GM23338 (cell line): ENCODE results near the gene CYTH1. TPM values are rescaled to one million over a fixed set of nuclear protein-coding genes. Genes with fewer than 3 reads are reported as not detected.

Source experiments
- ATAC-seq: fragments of 200-7000 bp; cut with Tn5 transposase; 3 replicates; pipeline ENCODE4 v1.9.1; 2020
- DNase-seq: peaks from one replicate; pipeline ENCODE4 v3.0.0-alpha.2; 2015; ENCODE audit warnings: low spot score
- H2AFZ ChIP-seq: fragments of 200-600 bp; sonication (generic); 2 replicates; pipeline ENCODE4 v1.8.0; 2016; ENCODE audit warnings: antibody characterized with exemption, mild to moderate bottlenecking, moderate library complexity
- H3F3A ChIP-seq: fragments of 200-600 bp; sonication (generic); replicated peaks from 2 replicates; pipeline ENCODE4 v1.8.0; 2017; ENCODE audit warnings: antibody characterized with exemption, mixed run types, low read depth
- H3K27ac ChIP-seq: fragments of 200-600 bp; sonication (generic); 2 replicates; pipeline ENCODE4 v1.6.1; 2016; ENCODE audit warnings: low read depth
- H3K27me3 ChIP-seq: fragments of 200-600 bp; sonication (generic); 2 replicates; pipeline ENCODE4 v1.8.0; 2016; ENCODE audit warnings: mild to moderate bottlenecking, mixed run types, moderate library complexity; ENCODE audit not compliant: insufficient read depth
- H3K36me3 ChIP-seq: fragments of 200-600 bp; sonication (generic); 2 replicates; pipeline ENCODE4 v1.8.0; 2016; ENCODE audit warnings: mild to moderate bottlenecking; ENCODE audit not compliant: insufficient read depth
- H3K4me1 ChIP-seq: fragments of 200-600 bp; sonication (generic); 2 replicates; pipeline ENCODE4 v1.8.0; 2016; ENCODE audit warnings: mild to moderate bottlenecking, moderate library complexity; ENCODE audit not compliant: insufficient read depth
- H3K4me2 ChIP-seq: fragments of 200-600 bp; sonication (generic); 2 replicates; pipeline ENCODE4 v1.7.1; 2017; ENCODE audit warnings: mixed run types
- H3K4me3 ChIP-seq: fragments of 200-600 bp; sonication (generic); 2 replicates; pipeline ENCODE4 v1.6.1; 2016; ENCODE audit warnings: mixed run types
- H3K79me2 ChIP-seq: fragments of 200-600 bp; sonication (generic); replicated peaks from 2 replicates; pipeline ENCODE4 v1.8.0; 2017; ENCODE audit warnings: mild to moderate bottlenecking; ENCODE audit not compliant: insufficient read depth
- H3K9me2 ChIP-seq: fragments of 200-600 bp; sonication (generic); 2 replicates; pipeline ENCODE4 v1.8.0; 2017; ENCODE audit not compliant: insufficient read depth
- H4K20me1 ChIP-seq: fragments of 200-600 bp; sonication (generic); replicated peaks from 2 replicates; pipeline ENCODE4 v1.8.0; 2017; ENCODE audit warnings: mild to moderate bottlenecking; ENCODE audit not compliant: insufficient read depth
- H3K27ac Mint-ChIP-seq: 2 replicates; pipeline ENCODE4 v1.8.0; 2020; ENCODE audit warnings: inconsistent platforms, mild to moderate bottlenecking, moderate library complexity, mixed read lengths
- H3K27me3 Mint-ChIP-seq: 3 replicates; pipeline ENCODE4 v1.8.0; 2022; ENCODE audit warnings: low read depth, mild to moderate bottlenecking, moderate library complexity, mixed read lengths, inconsistent platforms; ENCODE audit not compliant: insufficient read depth, poor library complexity
- H3K36me3 Mint-ChIP-seq: 3 replicates; pipeline ENCODE4 v1.8.0; 2021; ENCODE audit warnings: low read depth, mild to moderate bottlenecking, inconsistent platforms, moderate library complexity, mixed read lengths
- H3K4me1 Mint-ChIP-seq: 3 replicates; pipeline ENCODE4 v1.8.0; 2020; ENCODE audit warnings: mild to moderate bottlenecking, inconsistent platforms, mixed read lengths
- H3K4me3 Mint-ChIP-seq: 3 replicates; pipeline ENCODE4 v1.8.0; 2021; ENCODE audit warnings: moderate library complexity, mild to moderate bottlenecking, inconsistent platforms, mixed read lengths
- H3K9me3 Mint-ChIP-seq: 3 replicates; pipeline ENCODE4 v1.8.0; 2020; ENCODE audit warnings: moderate library complexity, mild to moderate bottlenecking, inconsistent platforms, mixed read lengths
- CREB1 ChIP-seq: fragments of 250-450 bp; sonication (Bioruptor Pico); IDR thresholded peaks from 2 replicates; pipeline ENCODE4 v1.5.0; 2020; ENCODE audit warnings: low read depth, mild to moderate bottlenecking, moderate library complexity
- ETS1 ChIP-seq: IDR thresholded peaks from 2 replicates; pipeline ENCODE4 v1.6.1; 2016; ENCODE audit warnings: antibody characterized with exemption
- EZH2 ChIP-seq: fragments of 200-600 bp; sonication (generic); IDR thresholded peaks from one replicate; pipeline ENCODE4 v1.8.0; 2017; ENCODE audit warnings: antibody characterized with exemption, mild to moderate bottlenecking, low read depth; ENCODE audit not compliant: unreplicated experiment
- EZH2phosphoT487 ChIP-seq: fragments of 200-600 bp; sonication (generic); IDR thresholded peaks from one replicate; pipeline ENCODE4 v1.8.1; 2018; ENCODE audit warnings: antibody characterized with exemption; ENCODE audit not compliant: unreplicated experiment
- JUNB ChIP-seq: IDR thresholded peaks from one replicate; pipeline ENCODE4 v1.6.1; 2016; ENCODE audit warnings: antibody characterized with exemption; ENCODE audit not compliant: unreplicated experiment
- NANOG ChIP-seq: IDR thresholded peaks from 2 replicates; pipeline ENCODE4 v1.6.1; 2016; ENCODE audit warnings: antibody characterized with exemption, borderline replicate concordance
- POLR2AphosphoS5 ChIP-seq: IDR thresholded peaks from 2 replicates; pipeline ENCODE4 v1.6.1; 2016; ENCODE audit warnings: antibody characterized with exemption, low read depth
- REST ChIP-seq: IDR thresholded peaks from one replicate; pipeline ENCODE4 v1.6.1; 2018; ENCODE audit warnings: antibody characterized with exemption; ENCODE audit not compliant: unreplicated experiment
- STAT1 ChIP-seq: IDR thresholded peaks from one replicate; pipeline ENCODE4 v1.6.1; 2016; ENCODE audit warnings: antibody characterized with exemption; ENCODE audit not compliant: unreplicated experiment
- ZNF114 ChIP-seq: fragments of 250-450 bp; sonication (Bioruptor Pico); IDR thresholded peaks from 2 replicates; pipeline ENCODE4 v1.5.0; 2020; ENCODE audit warnings: mild to moderate bottlenecking, moderate library complexity
- ZNF331 ChIP-seq: fragments of 250-450 bp; sonication (Bioruptor Pico); IDR thresholded peaks from 2 replicates; pipeline ENCODE4 v1.5.0; 2020; ENCODE audit warnings: low read depth, mild to moderate bottlenecking, moderate library complexity
- polyA plus RNA-seq: library from polyadenylated mRNA; unstranded; fragments of >200 nt; fragmentation: Nextera tagmentation; extraction: Ambion mirVana; gene quantifications from 2 replicates; pipeline ENCODE4 v1.2.1, GENCODE V29; 2016
- total RNA-seq: library from RNA; depleted of rRNA; stranded (reverse); fragments of >200 nt; shearing (Covaris generic); gene quantifications from 2 replicates; pipeline ENCODE4 v1.2.3, GENCODE V29; 2014
- TF ChIP-seq, protein P1 (sequence below), 2 experiments: fragments of 200-600 bp in 1 of 2; sonication (generic) in 1 of 2; conservative IDR thresholded peaks; 2 replicates each; pipeline versions ENCODE4 v1.5.1 to v1.6.1; 2016 to 2017; ENCODE audit warnings: antibody characterized with exemption in 2 of 2, low read depth in 2 of 2, mild to moderate bottlenecking in 2 of 2, moderate library complexity in 1 of 2
- TF ChIP-seq, protein P2 (sequence below): fragments of 250-450 bp; sonication (Bioruptor Pico); IDR thresholded peaks from 2 replicates; pipeline ENCODE4 v1.5.0; 2020; ENCODE audit warnings: mild to moderate bottlenecking, moderate library complexity

The CYTH1 gene
- total and polyA plus RNA-seq, 2 experiments from 2014 or later, result 13.8 to 14.5 TPM

DNA sequence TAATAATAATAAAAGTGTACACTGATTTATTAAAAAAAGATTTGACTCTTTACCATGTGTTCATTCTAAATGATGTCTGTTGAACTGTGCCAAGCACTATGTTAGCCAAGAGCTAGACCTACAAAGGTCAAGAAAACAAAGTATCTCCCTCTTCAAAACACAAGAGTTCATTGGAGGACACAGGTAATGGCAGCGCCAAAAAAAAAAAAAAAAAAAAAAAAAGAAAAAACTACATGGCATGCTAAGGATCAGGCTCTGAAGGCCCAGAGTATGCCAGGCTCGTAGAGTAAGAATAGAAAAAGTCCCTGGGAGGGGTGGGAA, 35.2 kb downstream of the CYTH1 start:
- Mint-ChIP-seq H3K4me1 (peaks cover 30% of the 10 kb centered on the region), H3K9me3 (no peaks in the 10 kb centered on the region), H3K27me3 (no peaks in the 10 kb centered on the region), H3K4me3 (no peak overlapping the region), H3K36me3 (no peaks in the 10 kb centered on the region), H3K27ac (no peak overlapping the region)
- Histone ChIP-seq H3K4me3 (no peak overlapping the region), H3K79me2 (0 out of 2 replicates have a peak, but pooled peaks cover 7% of the 10 kb centered on the region), H3K9me2 (no peaks in the 10 kb centered on the region), H3K4me1 (peaks cover 8% of the 10 kb centered on the region), H3K4me2 (peak overlapping the region; percentile 18), H3K36me3 (no peaks in the 10 kb centered on the region), H3K27ac (peak overlapping the region; percentile 72), H4K20me1 (peaks cover 2% of the 10 kb centered on the region), H3K27me3 (no peaks in the 10 kb centered on the region), H3F3A (no peaks in the 10 kb centered on the region), H2AFZ (no peak overlapping the region)
- no peak for TF ChIP-seq REST
- TF ChIP-seq NANOG, result no peak
- TF ChIP-seq, protein P1, sequence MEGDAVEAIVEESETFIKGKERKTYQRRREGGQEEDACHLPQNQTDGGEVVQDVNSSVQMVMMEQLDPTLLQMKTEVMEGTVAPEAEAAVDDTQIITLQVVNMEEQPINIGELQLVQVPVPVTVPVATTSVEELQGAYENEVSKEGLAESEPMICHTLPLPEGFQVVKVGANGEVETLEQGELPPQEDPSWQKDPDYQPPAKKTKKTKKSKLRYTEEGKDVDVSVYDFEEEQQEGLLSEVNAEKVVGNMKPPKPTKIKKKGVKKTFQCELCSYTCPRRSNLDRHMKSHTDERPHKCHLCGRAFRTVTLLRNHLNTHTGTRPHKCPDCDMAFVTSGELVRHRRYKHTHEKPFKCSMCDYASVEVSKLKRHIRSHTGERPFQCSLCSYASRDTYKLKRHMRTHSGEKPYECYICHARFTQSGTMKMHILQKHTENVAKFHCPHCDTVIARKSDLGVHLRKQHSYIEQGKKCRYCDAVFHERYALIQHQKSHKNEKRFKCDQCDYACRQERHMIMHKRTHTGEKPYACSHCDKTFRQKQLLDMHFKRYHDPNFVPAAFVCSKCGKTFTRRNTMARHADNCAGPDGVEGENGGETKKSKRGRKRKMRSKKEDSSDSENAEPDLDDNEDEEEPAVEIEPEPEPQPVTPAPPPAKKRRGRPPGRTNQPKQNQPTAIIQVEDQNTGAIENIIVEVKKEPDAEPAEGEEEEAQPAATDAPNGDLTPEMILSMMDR (conservative IDR thresholded peaks at IDR 0.05; ENCODE audit: low read depth in 2 of 2), result no peak
- no peak for TF ChIP-seq EZH2phosphoT487
- TF ChIP-seq EZH2, result no peak
- TF ChIP-seq POLR2AphosphoS5, result no peak
- no peak for TF ChIP-seq ZNF331 (CRISPR knock-in tag)
- no peak for TF ChIP-seq JUNB
- no peak for TF ChIP-seq STAT1
- TF ChIP-seq, protein P2, sequence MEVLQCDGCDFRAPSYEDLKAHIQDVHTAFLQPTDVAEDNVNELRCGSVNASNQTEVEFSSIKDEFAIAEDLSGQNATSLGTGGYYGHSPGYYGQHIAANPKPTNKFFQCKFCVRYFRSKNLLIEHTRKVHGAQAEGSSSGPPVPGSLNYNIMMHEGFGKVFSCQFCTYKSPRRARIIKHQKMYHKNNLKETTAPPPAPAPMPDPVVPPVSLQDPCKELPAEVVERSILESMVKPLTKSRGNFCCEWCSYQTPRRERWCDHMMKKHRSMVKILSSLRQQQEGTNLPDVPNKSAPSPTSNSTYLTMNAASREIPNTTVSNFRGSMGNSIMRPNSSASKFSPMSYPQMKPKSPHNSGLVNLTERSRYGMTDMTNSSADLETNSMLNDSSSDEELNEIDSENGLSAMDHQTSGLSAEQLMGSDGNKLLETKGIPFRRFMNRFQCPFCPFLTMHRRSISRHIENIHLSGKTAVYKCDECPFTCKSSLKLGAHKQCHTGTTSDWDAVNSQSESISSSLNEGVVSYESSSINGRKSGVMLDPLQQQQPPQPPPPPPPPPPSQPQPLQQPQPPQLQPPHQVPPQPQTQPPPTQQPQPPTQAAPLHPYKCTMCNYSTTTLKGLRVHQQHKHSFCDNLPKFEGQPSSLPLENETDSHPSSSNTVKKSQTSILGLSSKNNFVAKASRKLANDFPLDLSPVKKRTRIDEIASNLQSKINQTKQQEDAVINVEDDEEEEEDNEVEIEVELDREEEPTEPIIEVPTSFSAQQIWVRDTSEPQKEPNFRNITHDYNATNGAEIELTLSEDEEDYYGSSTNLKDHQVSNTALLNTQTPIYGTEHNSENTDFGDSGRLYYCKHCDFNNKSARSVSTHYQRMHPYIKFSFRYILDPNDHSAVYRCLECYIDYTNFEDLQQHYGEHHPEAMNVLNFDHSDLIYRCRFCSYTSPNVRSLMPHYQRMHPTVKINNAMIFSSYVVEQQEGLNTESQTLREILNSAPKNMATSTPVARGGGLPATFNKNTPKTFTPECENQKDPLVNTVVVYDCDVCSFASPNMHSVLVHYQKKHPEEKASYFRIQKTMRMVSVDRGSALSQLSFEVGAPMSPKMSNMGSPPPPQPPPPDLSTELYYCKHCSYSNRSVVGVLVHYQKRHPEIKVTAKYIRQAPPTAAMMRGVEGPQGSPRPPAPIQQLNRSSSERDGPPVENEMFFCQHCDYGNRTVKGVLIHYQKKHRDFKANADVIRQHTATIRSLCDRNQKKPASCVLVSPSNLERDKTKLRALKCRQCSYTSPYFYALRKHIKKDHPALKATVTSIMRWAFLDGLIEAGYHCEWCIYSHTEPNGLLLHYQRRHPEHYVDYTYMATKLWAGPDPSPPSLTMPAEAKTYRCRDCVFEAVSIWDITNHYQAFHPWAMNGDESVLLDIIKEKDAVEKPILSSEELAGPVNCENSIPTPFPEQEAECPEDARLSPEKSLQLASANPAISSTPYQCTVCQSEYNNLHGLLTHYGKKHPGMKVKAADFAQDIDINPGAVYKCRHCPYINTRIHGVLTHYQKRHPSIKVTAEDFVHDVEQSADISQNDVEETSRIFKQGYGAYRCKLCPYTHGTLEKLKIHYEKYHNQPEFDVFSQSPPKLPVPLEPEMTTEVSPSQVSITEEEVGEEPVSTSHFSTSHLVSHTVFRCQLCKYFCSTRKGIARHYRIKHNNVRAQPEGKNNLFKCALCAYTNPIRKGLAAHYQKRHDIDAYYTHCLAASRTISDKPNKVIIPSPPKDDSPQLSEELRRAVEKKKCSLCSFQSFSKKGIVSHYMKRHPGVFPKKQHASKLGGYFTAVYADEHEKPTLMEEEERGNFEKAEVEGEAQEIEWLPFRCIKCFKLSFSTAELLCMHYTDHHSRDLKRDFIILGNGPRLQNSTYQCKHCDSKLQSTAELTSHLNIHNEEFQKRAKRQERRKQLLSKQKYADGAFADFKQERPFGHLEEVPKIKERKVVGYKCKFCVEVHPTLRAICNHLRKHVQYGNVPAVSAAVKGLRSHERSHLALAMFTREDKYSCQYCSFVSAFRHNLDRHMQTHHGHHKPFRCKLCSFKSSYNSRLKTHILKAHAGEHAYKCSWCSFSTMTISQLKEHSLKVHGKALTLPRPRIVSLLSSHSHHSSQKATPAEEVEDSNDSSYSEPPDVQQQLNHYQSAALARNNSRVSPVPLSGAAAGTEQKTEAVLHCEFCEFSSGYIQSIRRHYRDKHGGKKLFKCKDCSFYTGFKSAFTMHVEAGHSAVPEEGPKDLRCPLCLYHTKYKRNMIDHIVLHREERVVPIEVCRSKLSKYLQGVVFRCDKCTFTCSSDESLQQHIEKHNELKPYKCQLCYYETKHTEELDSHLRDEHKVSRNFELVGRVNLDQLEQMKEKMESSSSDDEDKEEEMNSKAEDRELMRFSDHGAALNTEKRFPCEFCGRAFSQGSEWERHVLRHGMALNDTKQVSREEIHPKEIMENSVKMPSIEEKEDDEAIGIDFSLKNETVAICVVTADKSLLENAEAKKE (CRISPR knock-in tag), result no peak
- no peak for TF ChIP-seq ZNF114
- no peak for TF ChIP-seq ETS1
- TF ChIP-seq CREB1 (CRISPR knock-in tag), result no peak
- ATAC-seq, result no peak
- no peak for DNase-seq
